Vagina (tissue), 2 donors: ENCODE data around the gene NUFIP2.

ENCODE experiments used
- POLR2A ChIP-seq, 2 donors: fragments of 450-650 bp; IDR thresholded peaks; one replicate each; pipeline ENCODE4 v1.6.1; 2017; ENCODE audit warnings: antibody characterized with exemption in 2 of 2, mild to moderate bottlenecking in 2 of 2, moderate library complexity in 2 of 2
- POLR2AphosphoS5 ChIP-seq, 2 donors: sonication (generic); formaldehyde crosslinking; IDR thresholded peaks; one replicate each; pipeline ENCODE4 v1.9.0; 2017; ENCODE audit warnings: antibody characterized with exemption in 2 of 2, mild to moderate bottlenecking in 2 of 2, low read depth in 1 of 2; ENCODE audit not compliant: insufficient read depth in 1 of 2

DNA sequence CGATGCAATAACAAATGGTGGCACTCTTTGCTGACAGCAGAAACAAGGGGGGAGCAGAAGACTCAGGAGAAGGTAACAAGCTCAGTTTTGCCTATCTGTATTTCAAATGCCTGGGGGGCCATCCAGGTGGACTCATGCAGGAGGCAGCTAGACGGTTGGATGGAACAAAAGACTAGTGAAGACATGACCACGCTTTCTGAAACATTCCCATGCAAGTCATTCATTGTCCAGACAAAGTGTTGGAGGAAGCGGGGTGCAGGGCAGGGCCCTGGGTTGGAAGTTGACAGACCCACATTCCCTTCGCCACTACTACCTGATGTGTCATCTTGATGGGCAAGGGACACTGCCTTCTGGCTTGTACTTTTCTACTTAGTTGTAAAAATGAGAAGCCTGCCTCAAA is 77.1 kb downstream of the NUFIP2 start:
- TF ChIP-seq POLR2A (IDR thresholded peaks at IDR 0.05) (no peak), POLR2AphosphoS5 (IDR thresholded peaks at IDR 0.05; ENCODE audit: insufficient read depth in 1 of 2, low read depth in 1 of 2) (no peak)
